HG02885 (cell line): ENCODE results near the gene MEIS2.
A peak's percentile ranks its signal among the peaks of the same experiment; 100 is the strongest.

Experiments used
- ATAC-seq: cut with Tn5 transposase; IDR thresholded peaks from one replicate; pipeline ENCODE4 v1.9.1; 2021; ENCODE audit warnings: mild to moderate bottlenecking; ENCODE audit not compliant: unreplicated experiment, poor library complexity

The MEIS2 gene

GRCh38 chr15:37099319-37100108, 835 bp downstream of the MEIS2 start:
- peak; percentile 4 for ATAC-seq

- peak; percentile 36 for ATAC-seq
Measured at GRCh38 chr15:37098468-37099318, 1.7 kb downstream of the MEIS2 start.

GRCh38 chr15:37097144-37097919, 3.0 kb downstream of the MEIS2 start:
- ATAC-seq: no peak

GRCh38 chr15:37096558-37097143, 3.7 kb downstream of the MEIS2 start:
- no peak for ATAC-seq

GRCh38 chr15:37095770-37096557, 4.4 kb downstream of the MEIS2 start:
- no peak for ATAC-seq

- ATAC-seq: no peak
Measured at GRCh38 chr15:37094915-37095711, 5.2 kb downstream of the MEIS2 start.

GRCh38 chr15:37094333-37094914, 5.9 kb downstream of the MEIS2 start:
- no peak for ATAC-seq

- ATAC-seq: no peak
Measured at GRCh38 chr15:37093480-37094332, 6.6 kb downstream of the MEIS2 start.

GRCh38 chr15:37090543-37091175, 9.7 kb downstream of the MEIS2 start:
- no peak for ATAC-seq

GRCh38 chr15:37088436-37088835, 11.9 kb downstream of the MEIS2 start:
- ATAC-seq: no peak

- ATAC-seq: no peak
Measured at GRCh38 chr15:37087131-37087588, 13.2 kb downstream of the MEIS2 start.

- no peak for ATAC-seq
Measured at GRCh38 chr15:37086521-37086920, 13.8 kb downstream of the MEIS2 start.

- no peak for ATAC-seq
Measured at GRCh38 chr15:37086120-37086519, 14.2 kb downstream of the MEIS2 start.

- ATAC-seq: no peak
Measured at GRCh38 chr15:37084602-37085001, 15.7 kb downstream of the MEIS2 start.

- no peak for ATAC-seq
Measured at GRCh38 chr15:37083610-37084009, 16.7 kb downstream of the MEIS2 start.

- no peak for ATAC-seq
Measured at GRCh38 chr15:37081983-37082382, 18.4 kb downstream of the MEIS2 start.
